Common myeloid progenitor, CD34-positive (primary cell): ENCODE results near the gene RASSF7.
A peak's percentile ranks its signal among the peaks of the same experiment; 100 is the strongest.

ENCODE experiments used
- CTCF ChIA-PET: fragments of 350-600 bp; sonication (Branson Sonifier 250); formaldehyde crosslinking; loops from one replicate; lab custom pipeline; 2021; ENCODE audit warnings: antibody characterized with exemption; lab: Charles Lee
- POLR2A ChIA-PET: fragments of 350-600 bp; sonication (Branson Sonifier 250); formaldehyde crosslinking; loops from one replicate; lab custom pipeline; 2021; ENCODE audit warnings: antibody characterized with exemption; lab: Charles Lee
- DNase-seq, 3 donors: peaks; one replicate each; pipeline versions ENCODE4 v3.0.0 to v3.0.0-alpha.2; 2013
- H3K27ac ChIP-seq, 2 experiments: 1 replicate in 1 of 2; 2 replicates in 1 of 2; pipeline ENCODE4 v1.7.0; 2013; ENCODE audit warnings: inconsistent platforms in 2 of 2, low read length in 2 of 2, mild to moderate bottlenecking in 2 of 2, low read depth in 1 of 2, moderate library complexity in 1 of 2; ENCODE audit not compliant: severe bottlenecking in 2 of 2, insufficient read depth in 1 of 2, poor library complexity in 1 of 2
- H3K27me3 ChIP-seq, 5 experiments: replicated peaks in 2 of 5; 1 replicate in 3 of 5; 2 replicates in 2 of 5; pipeline versions ENCODE4 v1.6.1 to v1.7.0; 2013; ENCODE audit warnings: low read length in 4 of 5, mild to moderate bottlenecking in 2 of 5, moderate library complexity in 2 of 5, inconsistent platforms in 1 of 5; ENCODE audit not compliant: insufficient read depth in 5 of 5, control insufficient read depth in 4 of 5
- H3K36me3 ChIP-seq, 4 experiments: 1 replicate in 2 of 4; 2 replicates in 2 of 4; pipeline versions ENCODE4 v1.6.1 to v1.7.0; 2013; ENCODE audit warnings: low read length in 3 of 4, control low read depth in 1 of 4, mild to moderate bottlenecking in 1 of 4; ENCODE audit not compliant: control insufficient read depth in 4 of 4, insufficient read depth in 4 of 4
- H3K4me1 ChIP-seq, 4 experiments: 1 replicate in 3 of 4; 2 replicates in 1 of 4; pipeline versions ENCODE4 v1.6.1 to v1.7.1; 2013; ENCODE audit warnings: low read length in 3 of 4, mild to moderate bottlenecking in 3 of 4, control low read depth in 1 of 4, inconsistent platforms in 1 of 4, moderate library complexity in 1 of 4; ENCODE audit not compliant: control insufficient read depth in 4 of 4, insufficient read depth in 4 of 4; ENCODE audit errors: control extremely low read depth in 1 of 4
- H3K4me3 ChIP-seq, 7 experiments: 1 replicate in 4 of 7; 2 replicates in 3 of 7; pipeline versions ENCODE4 v1.5.1 to v1.7.0; 2013; ENCODE audit warnings: mild to moderate bottlenecking in 7 of 7, low read length in 6 of 7, moderate library complexity in 6 of 7, inconsistent platforms in 2 of 7, low read depth in 2 of 7, control low read depth in 1 of 7; ENCODE audit not compliant: insufficient read depth in 4 of 7, control insufficient read depth in 1 of 7; ENCODE audit errors: extremely low read depth in 1 of 7
- H3K9me3 ChIP-seq, 5 experiments: 1 replicate in 4 of 5; 2 replicates in 1 of 5; pipeline versions ENCODE4 v1.6.1 to v1.7.1; 2013; ENCODE audit warnings: low read length in 4 of 5, mild to moderate bottlenecking in 2 of 5, inconsistent platforms in 1 of 5, low read depth in 1 of 5, moderate library complexity in 1 of 5; ENCODE audit not compliant: control insufficient read depth in 4 of 5, insufficient read depth in 2 of 5; ENCODE audit errors: control extremely low read depth in 1 of 5
- WGBS: methylation state at CpG from one replicate; pipeline ENCODE4 v1.1.5; 2013; ENCODE audit not compliant: insufficient coverage; 5-methylcytosine and 5-hydroxymethylcytosine counted together

RASSF7 gene

GRCh38 chr11:553988-554340 lies 6.8 kb upstream of the RASSF7 start:
- Histone ChIP-seq H3K9me3 (no peaks in the 10 kb centered on the region), H3K27ac (no peak overlapping the region), H3K27me3 (peaks cover 0 to 37% (median 12%) of the 10 kb centered on the region in 5 experiments), H3K4me1 (peaks cover 0 to 21% (median 13%) of the 10 kb centered on the region in 4 experiments), H3K36me3 (peaks cover 0 to 5% (median 0%) of the 10 kb centered on the region in 4 experiments), H3K4me3 (no peak overlapping the region)
- POLR2A ChIA-PET = no interaction called here
- CTCF ChIA-PET = interaction anchor here (0.8 to 1.8 kb wide), 5 partner anchors 8 to 22 kb away, joined by 3 to 5 read pairs (median 4); no protein-coding TSS in a partner anchor
- no peak for DNase-seq
- 78% methylated on average over 7 of the region's 11 CpGs for WGBS

GRCh38 chr11:554428-555226 lies 6.1 kb upstream of the RASSF7 start:
- no peak overlapping the region for H3K27ac ChIP-seq
- POLR2A ChIA-PET = no interaction called here
- no peaks in the 10 kb centered on the region for H3K9me3 ChIP-seq
- CTCF ChIA-PET = interaction anchor here (0.8 to 1.8 kb wide), 7 partner anchors 9 to 168 kb away, joined by 3 to 6 read pairs (median 4); no protein-coding TSS in a partner anchor
- peaks cover 0 to 5% (median 0%) of the 10 kb centered on the region in 4 experiments for H3K36me3 ChIP-seq
- DNase-seq = peak; percentile 60 to 72 (median 72)
- H3K27me3 ChIP-seq = peaks cover 0 to 41% (median 12%) of the 10 kb centered on the region in 5 experiments
- peak overlapping the region in 4 of 7 experiments; percentile 22 to 70 (median 52) for H3K4me3 ChIP-seq
- peaks cover 0 to 21% (median 13%) of the 10 kb centered on the region in 4 experiments for H3K4me1 ChIP-seq
- WGBS = 37% methylated on average over 32 of the region's 60 CpGs

DNA sequence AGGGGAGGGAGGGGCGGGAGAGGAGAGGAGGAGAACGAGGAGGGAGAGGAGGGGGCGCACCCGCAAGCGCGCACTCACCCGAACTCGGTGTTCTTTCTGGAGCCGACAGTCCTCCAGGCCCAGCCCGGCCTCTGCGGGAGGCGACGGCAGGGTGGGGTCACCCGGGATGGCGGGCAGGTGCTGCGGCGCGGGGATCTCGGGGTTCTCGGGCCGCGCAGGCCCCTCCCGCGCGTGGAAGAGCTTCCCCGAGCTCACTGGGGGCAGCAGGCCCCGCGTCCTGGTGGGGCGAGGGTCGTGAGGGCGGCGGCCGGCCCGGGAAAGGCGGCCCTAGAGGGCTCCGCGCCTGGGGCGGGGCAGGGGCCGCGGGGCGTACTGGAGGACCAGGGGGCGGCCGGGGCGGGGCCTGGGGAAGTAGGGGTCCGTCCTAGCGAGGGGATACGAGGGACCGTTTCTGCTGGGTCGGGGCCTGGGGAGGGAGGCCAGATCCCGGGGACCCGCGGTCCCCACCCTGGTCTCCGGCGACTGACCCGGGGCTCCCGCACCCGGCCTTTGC lies 5.5 kb upstream of the RASSF7 start:
- peak overlapping the region in 4 of 7 experiments; percentile 28 to 70 (median 52) for H3K4me3 ChIP-seq
- peaks cover 0 to 26% (median 18%) of the 10 kb centered on the region in 4 experiments for H3K4me1 ChIP-seq
- under 1% methylated on average over 46 of the region's 57 CpGs for WGBS
- DNase-seq = no peak
- H3K27me3 ChIP-seq = peaks cover 0 to 41% (median 12%) of the 10 kb centered on the region in 5 experiments
- ChIA-PET POLR2A (no interaction called here), CTCF (interaction anchor here (1.1 to 2.2 kb wide), 7 partner anchors 8 to 167 kb away, joined by 3 to 8 read pairs (median 4); no protein-coding TSS in a partner anchor)
- H3K9me3 ChIP-seq = no peaks in the 10 kb centered on the region
- peaks cover 0 to 2% (median 0%) of the 10 kb centered on the region in 4 experiments for H3K36me3 ChIP-seq
- no peak overlapping the region for H3K27ac ChIP-seq

DNA sequence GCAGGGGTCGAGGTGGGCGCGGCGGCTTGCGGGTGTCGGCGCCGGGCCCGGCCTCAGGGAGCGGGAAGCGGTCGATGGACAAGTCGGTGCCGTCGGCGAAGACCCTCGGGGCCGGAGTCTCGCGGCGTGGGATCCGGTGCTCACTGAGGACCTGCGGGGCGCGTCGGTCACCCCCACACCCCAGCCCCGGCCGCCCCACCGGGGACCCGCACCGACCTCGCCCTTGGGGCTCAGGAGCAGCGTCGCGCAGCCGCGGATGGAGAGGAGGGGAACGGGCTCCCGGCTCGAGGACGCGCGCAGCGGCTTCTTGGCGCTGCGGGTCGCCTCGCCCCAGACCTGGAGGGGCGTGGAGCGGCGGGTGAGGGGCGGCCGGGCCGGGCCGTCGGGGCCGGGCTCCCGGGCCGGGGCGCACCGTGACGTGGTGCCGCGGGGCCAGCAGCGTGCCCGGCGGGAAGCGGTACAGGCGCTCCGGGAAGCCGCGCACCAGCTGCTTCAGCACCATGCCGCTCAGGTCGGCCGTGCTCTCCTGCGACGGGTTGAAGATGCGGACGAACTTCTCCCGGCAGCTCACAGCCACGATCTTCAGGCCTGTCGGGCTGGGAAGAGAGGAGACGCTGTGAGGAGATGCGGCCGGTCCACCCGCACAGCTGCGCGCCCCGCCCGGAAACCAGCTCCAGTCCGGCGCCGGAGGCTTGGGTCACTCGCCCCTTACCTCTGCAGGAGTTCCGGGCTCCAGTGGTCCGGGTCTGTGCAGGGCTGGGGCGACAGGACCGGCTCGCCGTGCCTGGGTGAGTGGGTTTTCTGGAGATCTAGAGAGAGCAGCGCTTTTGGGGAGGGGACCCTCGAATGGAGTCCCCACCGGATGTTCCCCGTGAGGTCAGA lies 4.7 kb upstream of the RASSF7 start:
- WGBS = 2% methylated on average over 87 of the region's 104 CpGs
- POLR2A ChIA-PET = no interaction called here
- Histone ChIP-seq H3K36me3 (no peaks in the 10 kb centered on the region), H3K27ac (no peak overlapping the region), H3K9me3 (no peaks in the 10 kb centered on the region), H3K27me3 (peaks cover 0 to 41% (median 12%) of the 10 kb centered on the region in 5 experiments), H3K4me3 (peak overlapping the region in 4 of 7 experiments; percentile 15 to 70 (median 42)), H3K4me1 (peaks cover 0 to 29% (median 19%) of the 10 kb centered on the region in 4 experiments)
- CTCF ChIA-PET = interaction anchor here (0.8 to 2.2 kb wide), 10 partner anchors 7 to 169 kb away, joined by 3 to 8 read pairs (median 4); partner anchors contain the start of gene HRAS
- DNase-seq = peak in 2 of 3 donors; percentile 36 to 37

DNA sequence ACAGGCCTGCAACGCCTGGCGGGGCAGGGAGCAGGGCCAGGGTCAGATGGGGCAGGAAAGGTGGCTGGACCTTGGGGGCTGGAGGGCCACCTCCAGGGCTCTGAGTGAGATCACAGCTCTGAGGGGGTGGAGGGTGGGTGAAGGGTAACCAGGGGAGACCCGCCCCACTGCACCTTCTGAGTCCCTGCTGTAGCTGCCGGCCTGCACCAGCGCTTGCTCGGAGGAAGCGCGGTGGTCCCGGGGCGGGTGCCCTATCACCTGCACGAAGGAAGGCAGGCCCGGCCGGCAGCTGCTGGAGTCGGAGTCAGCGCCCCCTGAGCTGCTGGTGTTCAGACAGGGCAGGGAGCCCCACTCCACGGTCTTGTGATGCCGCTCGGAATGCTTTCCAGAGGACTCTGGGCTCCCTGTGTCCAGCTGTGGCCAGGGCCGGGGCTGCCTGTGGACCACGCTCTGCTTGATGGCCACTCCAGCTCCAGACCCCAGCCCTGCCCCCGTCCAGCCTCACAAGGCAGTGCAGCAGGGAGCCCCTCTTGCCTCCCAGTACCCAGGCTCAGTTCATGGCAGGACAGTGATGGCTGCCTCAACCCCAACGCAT lies 4.0 kb upstream of the RASSF7 start:
- 72% methylated on average over 22 of the region's 22 CpGs for WGBS
- Histone ChIP-seq H3K36me3 (no peaks in the 10 kb centered on the region), H3K27ac (no peak overlapping the region), H3K27me3 (peaks cover 0 to 41% (median 12%) of the 10 kb centered on the region in 5 experiments), H3K4me3 (peak overlapping the region in 1 of 7 experiments; percentile 70), H3K4me1 (peaks cover 0 to 35% (median 25%) of the 10 kb centered on the region in 4 experiments), H3K9me3 (no peaks in the 10 kb centered on the region)
- ChIA-PET CTCF (interaction anchor here (0.7 to 2.2 kb wide), 8 partner anchors 9 to 207 kb away, joined by 3 to 8 read pairs (median 4); partner anchors contain the start of gene HRAS), POLR2A (no interaction called here)
- no peak for DNase-seq
